Measurements from ENCODE around the gene AK5. TPM values are rescaled to one million over a fixed set of nuclear protein-coding genes. Genes with fewer than 3 reads are reported as not detected.
"Not testable (repeated sequence)": the region's sequence is repeated elsewhere in the genome, so short reads cannot be mapped to it uniquely, and the experiment has no call there.

Gene AK5
- total RNA-seq, 1 donor from 2014 or later: 1.0 TPM

DNA sequence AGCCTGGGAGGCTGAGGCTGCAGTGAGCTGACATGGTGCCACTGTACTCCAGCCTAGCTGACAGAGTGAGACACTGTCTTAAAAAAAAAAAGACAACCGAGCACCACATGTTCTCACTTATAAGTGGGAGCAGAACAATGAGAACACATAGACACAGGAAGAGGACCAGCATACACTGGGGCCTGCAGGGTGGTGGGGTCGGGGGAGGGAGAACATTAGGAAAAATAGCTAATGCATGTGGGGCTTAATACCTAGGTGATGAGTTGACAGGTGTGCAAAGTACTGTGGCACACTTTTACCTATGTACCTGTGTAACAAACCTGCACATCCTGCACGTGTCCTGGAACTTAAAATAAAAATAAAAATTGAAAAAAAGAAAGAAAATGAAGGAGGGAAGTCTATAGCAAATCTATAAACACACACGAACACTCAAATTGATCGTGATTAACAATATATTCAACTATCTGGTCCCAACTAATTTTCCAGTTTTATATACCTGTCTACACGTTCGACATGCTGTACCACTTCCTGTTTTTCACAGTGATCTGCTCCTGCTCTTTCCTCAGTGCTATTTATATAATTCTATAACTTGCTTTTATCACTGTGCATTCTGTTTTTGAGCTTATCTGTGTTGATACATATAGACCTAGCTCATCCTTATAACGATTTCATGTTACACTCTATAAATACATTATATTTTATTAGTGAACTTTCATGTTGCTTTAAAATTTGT is 27.2 kb downstream of the AK5 start:
- Histone ChIP-seq H3K36me3 (no peaks in the 10 kb centered on the region), H3K27ac (no peak overlapping the region), H3K9me3 (no peaks in the 10 kb centered on the region), H3K27me3 (ENCODE audit: low read depth) (no peaks in the 10 kb centered on the region), H3K4me3 (no peak overlapping the region), H3K4me1 (no peaks in the 10 kb centered on the region)
- DNase-seq: no peak
- intact Hi-C loops (cut with DNase I): no loop called here
- TF ChIP-seq, protein P1, sequence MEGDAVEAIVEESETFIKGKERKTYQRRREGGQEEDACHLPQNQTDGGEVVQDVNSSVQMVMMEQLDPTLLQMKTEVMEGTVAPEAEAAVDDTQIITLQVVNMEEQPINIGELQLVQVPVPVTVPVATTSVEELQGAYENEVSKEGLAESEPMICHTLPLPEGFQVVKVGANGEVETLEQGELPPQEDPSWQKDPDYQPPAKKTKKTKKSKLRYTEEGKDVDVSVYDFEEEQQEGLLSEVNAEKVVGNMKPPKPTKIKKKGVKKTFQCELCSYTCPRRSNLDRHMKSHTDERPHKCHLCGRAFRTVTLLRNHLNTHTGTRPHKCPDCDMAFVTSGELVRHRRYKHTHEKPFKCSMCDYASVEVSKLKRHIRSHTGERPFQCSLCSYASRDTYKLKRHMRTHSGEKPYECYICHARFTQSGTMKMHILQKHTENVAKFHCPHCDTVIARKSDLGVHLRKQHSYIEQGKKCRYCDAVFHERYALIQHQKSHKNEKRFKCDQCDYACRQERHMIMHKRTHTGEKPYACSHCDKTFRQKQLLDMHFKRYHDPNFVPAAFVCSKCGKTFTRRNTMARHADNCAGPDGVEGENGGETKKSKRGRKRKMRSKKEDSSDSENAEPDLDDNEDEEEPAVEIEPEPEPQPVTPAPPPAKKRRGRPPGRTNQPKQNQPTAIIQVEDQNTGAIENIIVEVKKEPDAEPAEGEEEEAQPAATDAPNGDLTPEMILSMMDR (IDR thresholded peaks at IDR 0.05): no peak
- no peak for ATAC-seq

DNA sequence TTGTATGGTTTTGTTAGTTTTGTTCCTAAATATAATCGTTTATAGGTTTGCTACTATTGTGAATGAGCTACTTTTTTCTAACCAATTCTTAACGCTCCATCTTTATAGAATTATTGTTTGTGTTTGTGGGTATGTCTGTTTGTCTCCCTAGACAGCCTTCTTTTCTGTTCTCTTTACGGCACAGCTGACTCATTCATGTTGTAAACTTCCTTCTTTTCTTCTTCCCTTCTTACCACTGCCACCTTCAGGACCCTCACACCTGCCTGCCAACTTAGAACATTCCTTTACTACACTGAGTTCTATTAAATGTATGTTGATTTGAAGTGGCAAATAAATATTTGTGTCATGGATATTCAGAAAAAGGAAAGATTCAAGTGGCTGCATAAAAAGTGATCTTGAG is 29.1 kb downstream of the AK5 start:
- H3K9me3 ChIP-seq: no peaks in the 10 kb centered on the region
- ATAC-seq: no peak
- H3K4me1 ChIP-seq: no peaks in the 10 kb centered on the region
- no peak for DNase-seq
- no peaks in the 10 kb centered on the region for H3K36me3 ChIP-seq
- no peak overlapping the region for H3K27ac ChIP-seq
- TF ChIP-seq, protein P1 (IDR thresholded peaks at IDR 0.05): no peak
- H3K4me3 ChIP-seq: no peak overlapping the region
- H3K27me3 ChIP-seq (ENCODE audit: low read depth): no peaks in the 10 kb centered on the region
- intact Hi-C loops (cut with DNase I): no loop called here

GRCh38 chr1:77312364-77312763 is 30.5 kb downstream of the AK5 start:
- H3K9me3 ChIP-seq; H3K4me1 ChIP-seq; intact Hi-C loops (cut with DNase I); H3K36me3 ChIP-seq; ATAC-seq; H3K4me3 ChIP-seq; H3K27ac ChIP-seq; H3K27me3 ChIP-seq (ENCODE audit: low read depth); DNase-seq: not testable (repeated sequence)

DNA sequence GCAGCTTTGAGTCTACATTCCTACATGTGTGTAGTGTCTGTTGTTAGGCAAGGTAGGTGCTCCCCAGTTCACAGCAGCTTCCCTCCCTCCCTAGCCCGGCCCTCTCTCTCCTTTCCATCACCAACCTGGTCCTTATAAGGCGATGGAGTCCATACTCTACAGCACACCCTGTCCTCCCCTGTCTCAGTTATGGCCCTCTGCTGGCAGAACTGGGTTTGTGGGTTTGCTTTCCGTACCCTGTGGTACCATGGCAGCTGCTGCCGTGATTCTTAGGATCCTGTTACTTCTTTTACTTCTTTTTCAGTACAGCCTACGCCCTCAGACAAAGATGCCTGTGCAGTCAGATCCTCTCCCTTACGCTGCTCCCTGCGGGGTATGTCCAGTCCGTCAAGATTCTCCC is 31.7 kb downstream of the AK5 start:
- DNase-seq (no peak), ATAC-seq (peak; percentile 46 to 53)
- H3K4me3 ChIP-seq: no peak overlapping the region
- intact Hi-C loops (cut with DNase I): no loop called here
- no peaks in the 10 kb centered on the region for H3K36me3 ChIP-seq
- H3K4me1 ChIP-seq: no peaks in the 10 kb centered on the region
- no peak overlapping the region for H3K27ac ChIP-seq
- TF ChIP-seq, protein P1 (IDR thresholded peaks at IDR 0.05): peak; percentile 13
- no peaks in the 10 kb centered on the region for H3K9me3 ChIP-seq
- no peaks in the 10 kb centered on the region for H3K27me3 ChIP-seq (ENCODE audit: low read depth)

DNA sequence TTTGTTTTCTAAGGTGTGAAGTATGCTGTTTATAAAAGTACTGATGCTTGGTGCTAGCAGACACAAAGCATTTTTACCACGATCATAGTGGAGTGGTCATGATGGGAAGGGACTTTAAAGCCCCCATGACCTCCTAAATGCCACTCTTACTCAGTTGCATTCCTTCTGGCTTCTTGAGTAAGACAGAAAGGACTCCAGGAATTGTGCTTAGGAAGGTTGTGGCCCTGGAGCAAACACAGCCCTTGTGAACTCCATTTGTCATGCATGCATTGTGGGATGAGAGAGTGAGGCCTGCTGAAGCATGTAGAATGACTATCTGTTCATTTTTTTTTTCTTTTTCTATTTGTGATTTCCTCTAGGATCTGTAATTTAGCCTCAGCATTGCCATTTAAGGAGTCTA is 34.2 kb downstream of the AK5 start:
- DNase-seq (no peak), ATAC-seq (no peak)
- intact Hi-C loops (cut with DNase I): no loop called here
- no peaks in the 10 kb centered on the region for H3K4me1 ChIP-seq
- H3K27ac ChIP-seq: no peak overlapping the region
- H3K36me3 ChIP-seq: no peaks in the 10 kb centered on the region
- H3K9me3 ChIP-seq: no peaks in the 10 kb centered on the region
- H3K4me3 ChIP-seq: no peak overlapping the region
- TF ChIP-seq, protein P1 (IDR thresholded peaks at IDR 0.05): no peak
- H3K27me3 ChIP-seq (ENCODE audit: low read depth): no peaks in the 10 kb centered on the region

GRCh38 chr1:77316966-77317365 is 35.1 kb downstream of the AK5 start:
- TF ChIP-seq, protein P1 (IDR thresholded peaks at IDR 0.05): no peak
- H3K4me1 ChIP-seq: no peaks in the 10 kb centered on the region
- DNase-seq: no peak
- no peak overlapping the region for H3K4me3 ChIP-seq
- no peak for ATAC-seq
- no peaks in the 10 kb centered on the region for H3K36me3 ChIP-seq
- intact Hi-C loops (cut with DNase I): no loop called here
- H3K27ac ChIP-seq: no peak overlapping the region
- no peaks in the 10 kb centered on the region for H3K9me3 ChIP-seq
- H3K27me3 ChIP-seq (ENCODE audit: low read depth): no peaks in the 10 kb centered on the region
